Muscle of arm (tissue), 14 donors: ENCODE results near the gene ITGB2. TPM values are rescaled to one million over a fixed set of nuclear protein-coding genes. Genes with fewer than 3 reads are reported as not detected.
A peak's percentile ranks its signal among the peaks of the same experiment; 100 is the strongest.

Source experiments
- DNase-seq: peaks from one replicate; pipeline ENCODE4 v3.0.0-alpha.2; 2013
- long read RNA-seq, 11 donors: transcript quantifications; one replicate each; lab custom pipeline, GENCODE V29; 2026
- polyA plus RNA-seq, 12 donors: library from polyadenylated mRNA; unstranded; fragments of 120-200 nt; gene quantifications; one replicate each; pipeline ENCODE4 v1.2.1, GENCODE V29; 2013; ENCODE audit not compliant: insufficient read length in 12 of 12

Gene ITGB2
- polyA plus RNA-seq: 10 to 100 TPM in 5 of 12 donors, 1 to 10 TPM in 6, not detected in 1; 6.6 to 27.9 (median 9.8) TPM
- long read RNA-seq, donor 1, partial matches to known transcripts: 0 of 3 reads
- long read RNA-seq, donor 1, other reads (novel, unspliced or antisense): 0 of 3 reads
- long read RNA-seq, donor 2, partial matches to known transcripts: 0 of 5 reads
- long read RNA-seq, donor 2, other reads (novel, unspliced or antisense): 0 of 5 reads
- long read RNA-seq, donor 3, partial matches to known transcripts: 0 of 3 reads
- long read RNA-seq, donor 3, other reads (novel, unspliced or antisense): 0 of 3 reads
- long read RNA-seq, donor 4: 0 reads
- long read RNA-seq, donor 5: 0 reads
- long read RNA-seq, donor 6, partial matches to known transcripts: 47 of 48 reads
- long read RNA-seq, donor 6, other reads (novel, unspliced or antisense): 0 of 48 reads
- long read RNA-seq, donor 7, partial matches to known transcripts: 0 of 2 reads
- long read RNA-seq, donor 7, other reads (novel, unspliced or antisense): 0 of 2 reads
- long read RNA-seq, donor 8, partial matches to known transcripts: 0 of 3 reads
- long read RNA-seq, donor 8, other reads (novel, unspliced or antisense): 0 of 3 reads
- long read RNA-seq, donor 9, partial matches to known transcripts: 0 of 1 reads
- long read RNA-seq, donor 9, other reads (novel, unspliced or antisense): 0 of 1 reads
- long read RNA-seq, donor 10: 0 reads
- long read RNA-seq, donor 11, partial matches to known transcripts: 0 of 1 reads
- long read RNA-seq, donor 11, other reads (novel, unspliced or antisense): 0 of 1 reads

DNA sequence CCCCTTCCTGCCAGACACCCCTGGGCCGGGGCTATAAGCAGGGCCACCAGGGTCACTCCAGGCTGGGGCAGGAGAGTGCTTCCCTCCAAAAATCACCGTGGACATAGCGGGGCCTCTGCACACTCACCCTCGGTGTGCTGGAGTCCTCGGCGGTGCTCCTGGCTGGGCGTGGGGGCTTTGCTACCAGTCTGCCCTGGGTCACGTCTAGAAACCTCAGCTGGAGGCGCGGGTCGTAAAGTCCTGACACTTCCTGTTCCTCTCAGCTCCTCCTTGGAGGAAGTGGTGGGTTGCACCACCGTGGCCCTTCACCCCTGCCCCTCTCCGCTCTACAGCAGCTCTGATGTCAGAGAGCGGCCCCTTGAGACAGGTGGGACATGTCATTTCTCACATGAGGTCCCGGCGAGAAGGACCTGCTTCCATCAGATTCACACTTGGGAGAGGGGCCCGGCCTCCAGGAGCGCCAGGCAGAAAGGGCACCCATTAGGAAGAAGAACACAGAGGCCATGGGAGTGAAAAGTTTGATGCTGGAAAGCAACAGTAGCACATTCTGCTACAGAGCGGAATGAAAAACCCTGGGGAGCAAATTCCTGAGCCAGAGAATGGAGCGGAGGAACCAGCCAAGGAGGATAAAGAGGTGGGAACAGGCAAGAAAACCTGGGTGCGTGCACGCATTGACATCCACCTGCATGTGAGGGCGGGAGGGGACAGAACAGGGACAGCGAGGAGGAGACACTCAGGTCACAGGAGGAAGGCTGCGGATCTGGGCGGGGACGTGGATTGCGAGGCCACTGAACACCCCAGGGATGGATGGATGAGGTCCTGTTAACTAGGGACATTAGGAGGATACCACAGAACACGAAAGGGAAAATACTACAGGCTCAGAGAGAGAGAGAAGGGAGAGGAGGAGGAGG lies at the start of gene ITGB2:
Gene ITGB2, minus strand, starts transcription at position 206 of the 911 bp plus-strand sequence. CDS start 10,117 bp downstream, outside the sequence.
- no peak for DNase-seq

DNA sequence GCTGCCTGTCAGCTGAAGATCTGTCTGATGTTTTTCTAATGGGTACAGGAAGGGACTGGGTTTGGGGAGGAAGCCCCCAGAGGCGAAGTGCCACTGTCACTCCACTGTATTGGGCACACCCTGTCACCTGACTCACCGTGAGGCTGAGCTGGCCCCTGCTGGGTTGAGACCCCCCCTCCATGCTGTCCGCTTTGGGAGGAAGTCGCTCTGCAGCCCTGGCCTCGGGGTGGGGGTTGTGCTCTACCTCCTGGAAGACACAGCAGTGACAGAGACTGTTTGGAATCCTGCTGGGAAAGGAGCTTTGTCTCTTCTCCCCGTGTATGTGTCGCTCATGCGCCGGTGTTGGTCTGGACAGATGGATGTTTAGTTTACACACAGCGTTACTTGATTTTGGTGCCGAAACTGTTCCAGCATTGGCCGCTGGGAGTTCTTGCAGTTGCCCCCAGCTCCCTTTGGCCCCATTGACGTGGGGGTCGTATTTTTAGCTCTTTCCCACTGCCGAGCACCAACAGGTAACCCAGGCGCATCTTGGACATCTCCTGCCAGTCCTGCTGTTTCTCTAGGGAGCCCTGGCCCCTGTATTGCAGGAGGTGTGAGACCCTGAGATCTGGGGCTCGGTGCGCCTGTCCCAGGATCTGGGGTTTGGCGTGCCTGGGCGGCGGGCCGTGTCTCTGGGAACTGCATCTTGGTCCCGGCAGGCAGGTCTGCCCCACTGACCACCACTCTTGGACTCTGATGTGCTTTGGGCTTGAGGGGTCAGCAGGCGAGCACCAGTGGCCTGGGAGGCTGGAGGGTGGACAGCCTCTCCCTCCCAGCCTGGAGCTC lies 49.4 kb upstream of the ITGB2 start:
- DNase-seq: no peak

DNA sequence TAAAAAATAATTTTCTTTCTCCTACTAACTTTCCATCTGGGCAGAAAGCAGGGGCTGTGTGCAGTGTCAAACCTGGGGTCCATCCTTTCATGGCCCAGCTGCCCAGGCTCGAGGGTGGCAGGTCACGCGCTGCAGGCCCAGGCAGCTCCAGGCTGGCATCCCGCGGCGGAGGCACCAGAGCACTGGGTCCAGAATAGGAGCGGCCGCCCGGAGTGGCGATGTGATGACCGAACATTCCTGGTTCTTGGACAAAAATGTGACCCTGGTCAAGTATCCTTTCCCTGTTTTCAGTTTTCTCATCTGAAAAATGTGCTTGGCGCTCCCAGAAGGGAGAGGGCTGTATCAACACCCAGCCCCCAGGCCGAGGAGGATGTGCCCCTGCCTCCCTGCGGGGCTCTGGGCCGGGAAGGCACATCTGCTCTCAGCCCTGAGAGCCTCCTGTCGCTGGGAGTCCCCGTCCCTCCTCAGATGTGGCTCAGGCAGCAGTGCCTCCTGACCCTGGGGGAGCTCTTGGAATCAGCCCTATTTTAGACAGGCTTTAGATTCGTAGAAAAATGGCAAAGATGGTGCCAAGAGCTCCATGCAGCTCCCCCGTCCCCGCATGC lies 48.5 kb upstream of the ITGB2 start:
- DNase-seq: no peak

DNA sequence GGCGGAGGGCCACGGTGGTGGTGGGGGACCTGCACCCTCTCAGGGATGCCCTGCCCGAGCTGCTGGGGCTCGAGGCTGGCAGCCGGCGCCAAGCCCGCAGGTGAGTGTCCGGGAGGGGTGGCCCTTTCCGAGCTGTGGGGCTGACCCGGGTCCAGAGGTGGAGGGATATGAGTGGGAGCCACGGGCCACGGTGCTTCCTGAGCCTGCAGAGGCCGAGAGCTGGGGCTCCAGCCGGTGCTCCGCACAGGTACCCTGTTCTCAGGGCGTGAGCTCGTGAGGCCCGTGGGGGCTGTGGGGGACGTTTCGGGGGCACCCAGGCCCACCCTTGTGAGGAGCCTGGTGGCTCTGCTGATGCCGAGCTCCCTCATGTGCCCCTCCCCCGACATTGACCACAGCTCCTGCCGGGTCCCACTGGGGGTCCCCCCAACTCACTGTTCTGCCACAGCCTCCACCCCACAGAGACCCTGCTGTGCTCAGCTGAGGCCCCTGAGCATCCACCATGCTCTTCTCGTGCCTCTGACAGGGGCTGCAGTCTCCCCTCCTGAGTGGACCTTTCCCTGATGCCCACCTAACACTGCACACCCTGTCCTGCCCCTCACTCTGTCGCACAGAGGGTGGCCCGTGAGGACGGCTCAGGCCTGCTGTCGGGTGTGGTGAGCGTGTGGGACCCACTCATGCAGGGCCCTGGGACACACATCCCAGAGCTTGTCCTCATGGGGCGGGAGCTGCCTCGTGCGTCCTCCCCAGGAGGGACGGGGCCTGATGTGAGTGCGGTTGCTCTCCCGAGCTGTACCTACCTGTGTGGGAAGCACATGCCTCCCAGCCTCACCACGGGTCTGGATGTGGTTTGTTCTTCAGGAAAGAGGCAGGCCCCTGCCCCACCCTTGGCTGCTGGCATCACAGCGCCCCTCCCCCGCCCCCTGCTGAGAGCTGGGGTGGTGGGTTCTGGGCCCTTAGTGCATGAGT lies 46.7 kb upstream of the ITGB2 start:
- DNase-seq: no peak

DNA sequence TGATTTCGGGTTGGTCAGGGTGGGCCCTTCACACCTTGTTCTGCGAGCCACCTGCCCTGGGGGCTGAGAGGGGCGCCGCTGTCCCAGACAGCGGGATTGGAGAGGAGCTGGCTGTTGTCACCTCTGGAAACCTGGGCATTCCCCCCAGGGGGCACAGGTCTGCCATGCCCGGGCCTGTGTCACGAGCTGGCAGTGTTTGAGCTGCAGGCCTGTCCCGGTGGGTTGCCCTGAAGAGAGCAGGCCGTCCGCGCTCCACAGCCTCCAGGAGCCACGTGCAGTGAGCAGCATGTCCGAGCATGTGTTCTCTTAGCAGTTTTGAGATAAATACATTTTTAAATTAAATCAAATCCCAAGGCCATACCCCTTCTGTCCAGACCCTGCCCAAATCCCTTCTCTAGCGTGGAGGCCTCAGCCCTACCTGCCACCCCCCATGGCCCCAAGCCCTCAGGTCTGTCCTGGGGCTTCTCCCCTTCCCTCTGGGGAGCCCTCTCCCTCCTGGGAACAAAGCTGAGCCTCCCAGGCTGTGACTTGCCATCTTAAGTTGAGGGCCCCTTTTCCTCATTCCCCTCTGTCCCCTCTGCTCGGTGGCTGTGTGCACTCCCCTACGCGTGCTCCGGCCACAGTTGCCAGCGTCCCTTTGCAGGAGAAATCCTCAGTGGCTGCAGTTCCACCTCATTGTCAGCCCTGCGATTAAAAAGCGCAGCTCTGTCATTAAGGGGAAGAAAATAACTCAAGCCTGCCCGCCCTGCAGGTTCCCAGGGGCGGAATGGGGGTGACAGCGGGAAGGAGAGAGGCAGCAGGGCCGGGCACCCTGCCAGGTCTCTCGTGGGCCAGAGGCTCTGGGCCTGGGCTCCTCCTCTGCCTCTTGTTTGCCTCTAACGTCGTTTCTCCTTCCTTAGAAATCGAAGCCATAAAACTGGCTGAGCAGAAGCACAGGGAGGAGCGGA lies 45.7 kb upstream of the ITGB2 start:
- DNase-seq: no peak

DNA sequence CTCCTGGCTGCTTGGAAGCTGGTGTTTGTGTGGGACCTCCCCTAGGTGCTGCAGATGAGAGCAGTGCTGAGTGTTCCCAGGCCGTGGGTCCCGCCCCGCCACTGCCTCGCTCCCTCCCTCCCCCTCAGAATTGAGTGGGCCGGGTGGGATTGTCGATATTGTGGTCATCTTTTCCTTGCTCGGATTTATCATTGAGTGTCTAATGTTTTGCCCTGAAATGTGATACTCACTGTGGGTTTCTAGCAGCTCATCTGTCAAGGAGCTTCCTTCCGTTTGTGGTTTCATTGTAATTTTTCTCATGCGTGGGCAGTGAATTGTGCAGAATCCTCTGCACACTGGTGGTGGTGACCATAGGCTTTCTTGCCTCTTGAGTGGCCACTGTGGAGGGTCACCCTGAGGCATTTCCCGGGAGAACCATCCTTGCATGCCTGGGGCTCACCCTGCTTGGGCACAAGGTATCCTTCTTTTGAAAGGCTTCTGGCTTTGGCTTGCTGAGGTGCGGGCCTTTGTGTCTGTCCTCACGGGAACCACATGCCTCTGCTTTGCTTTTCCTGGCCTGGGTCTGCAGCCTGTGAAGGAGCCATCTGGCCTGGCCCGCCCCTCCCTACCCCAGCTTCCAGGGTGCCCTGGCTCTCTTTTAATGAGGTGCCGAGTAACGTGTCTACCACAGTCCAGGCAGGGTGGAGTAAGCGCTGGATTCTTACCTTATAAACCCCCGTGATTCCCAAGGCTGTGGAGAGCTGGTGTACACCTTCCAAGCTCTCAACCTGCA lies 44.7 kb upstream of the ITGB2 start:
- DNase-seq: peak; percentile 45

DNA sequence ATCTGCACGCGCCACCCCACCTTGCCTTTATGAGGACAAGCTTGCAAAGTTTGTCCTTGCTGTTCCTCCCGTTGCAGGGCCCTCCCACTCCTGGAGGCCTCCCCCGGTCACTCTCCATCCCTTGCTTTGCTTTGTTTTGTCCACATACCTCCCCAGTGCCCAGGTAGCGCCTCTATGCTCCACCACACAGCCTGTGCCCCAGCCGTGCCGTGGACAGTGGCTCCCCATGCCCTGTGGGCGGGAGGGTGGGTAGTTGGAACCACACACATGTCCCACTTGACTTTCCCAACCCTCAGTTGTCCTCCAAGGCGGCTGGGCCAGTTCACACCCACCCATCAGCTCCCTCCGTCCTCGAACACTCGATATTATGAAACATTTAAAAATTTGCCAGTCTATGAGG lies 43.7 kb upstream of the ITGB2 start:
- DNase-seq: no peak

DNA sequence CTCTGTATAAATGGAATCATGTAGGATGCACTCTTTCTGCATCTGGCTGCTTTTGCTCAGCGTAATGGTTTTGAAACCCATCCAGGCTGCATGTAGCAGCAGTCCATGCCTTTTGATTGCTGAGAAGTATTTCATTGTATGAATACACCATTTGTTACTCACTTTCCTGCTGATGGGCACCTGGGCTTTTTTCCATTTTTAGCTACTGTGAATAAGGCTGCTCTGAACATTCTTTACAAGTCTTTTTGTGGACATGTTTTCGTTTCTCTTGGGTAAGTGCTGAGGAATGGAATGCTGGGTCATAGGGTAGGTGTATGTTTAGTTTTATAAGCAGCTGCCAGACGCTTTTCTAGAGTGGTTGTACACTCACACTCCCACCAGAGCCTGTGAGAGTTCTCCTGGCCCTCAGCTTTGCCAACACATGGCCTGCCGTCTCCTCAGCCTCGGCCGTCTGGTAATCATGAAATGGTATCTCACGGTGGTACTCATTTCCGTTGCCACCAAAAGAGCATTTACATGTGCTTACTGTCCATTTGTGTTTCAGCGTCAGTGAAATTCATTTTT lies 41.8 kb upstream of the ITGB2 start:
- DNase-seq: peak; percentile 63

DNA sequence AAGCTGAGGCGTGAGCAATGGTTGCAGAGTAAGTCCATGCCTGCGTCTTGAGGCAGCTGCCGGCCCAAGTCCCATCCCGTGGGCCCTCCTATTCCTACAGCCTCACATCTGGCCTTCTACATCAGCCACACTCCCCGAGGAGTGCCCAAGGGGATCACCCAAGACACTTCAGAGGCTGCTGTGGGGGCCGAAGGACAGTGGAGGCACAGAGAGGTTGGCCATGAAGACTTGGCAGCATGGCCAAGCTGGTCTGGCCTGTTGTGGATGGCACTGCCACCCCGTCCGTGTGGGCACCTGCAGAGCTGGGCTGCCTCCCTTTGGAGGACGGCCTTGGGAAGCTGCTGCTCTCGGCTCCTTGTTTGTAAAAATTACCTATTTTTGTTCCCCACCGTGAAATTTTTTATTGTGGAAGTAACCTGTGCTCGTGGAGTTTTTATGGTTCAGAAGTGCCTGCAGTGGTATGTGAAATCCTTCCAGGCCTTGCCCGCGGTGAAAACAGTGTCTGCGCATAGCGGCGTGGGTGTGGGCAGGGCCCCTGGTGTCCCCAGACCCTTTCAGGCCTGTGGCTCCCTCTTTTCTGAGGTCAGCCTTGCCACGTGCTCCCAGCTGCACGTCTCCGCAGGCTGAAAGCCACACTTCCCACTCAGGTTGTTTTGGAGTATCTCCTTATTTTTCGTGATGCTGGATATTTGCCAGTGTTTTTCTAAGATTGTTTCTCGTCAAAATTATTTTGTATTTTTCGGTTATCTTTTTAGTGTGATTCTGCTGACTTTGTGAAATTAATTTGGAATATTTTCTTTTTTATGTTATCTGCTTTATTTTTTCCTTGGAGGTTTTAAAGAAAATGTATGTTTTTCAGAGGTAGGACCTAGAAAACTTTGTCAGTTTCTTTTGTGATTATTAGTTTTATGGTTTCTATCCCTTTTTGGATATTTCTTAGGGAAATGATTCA lies 39.7 kb upstream of the ITGB2 start:
- no peak for DNase-seq

DNA sequence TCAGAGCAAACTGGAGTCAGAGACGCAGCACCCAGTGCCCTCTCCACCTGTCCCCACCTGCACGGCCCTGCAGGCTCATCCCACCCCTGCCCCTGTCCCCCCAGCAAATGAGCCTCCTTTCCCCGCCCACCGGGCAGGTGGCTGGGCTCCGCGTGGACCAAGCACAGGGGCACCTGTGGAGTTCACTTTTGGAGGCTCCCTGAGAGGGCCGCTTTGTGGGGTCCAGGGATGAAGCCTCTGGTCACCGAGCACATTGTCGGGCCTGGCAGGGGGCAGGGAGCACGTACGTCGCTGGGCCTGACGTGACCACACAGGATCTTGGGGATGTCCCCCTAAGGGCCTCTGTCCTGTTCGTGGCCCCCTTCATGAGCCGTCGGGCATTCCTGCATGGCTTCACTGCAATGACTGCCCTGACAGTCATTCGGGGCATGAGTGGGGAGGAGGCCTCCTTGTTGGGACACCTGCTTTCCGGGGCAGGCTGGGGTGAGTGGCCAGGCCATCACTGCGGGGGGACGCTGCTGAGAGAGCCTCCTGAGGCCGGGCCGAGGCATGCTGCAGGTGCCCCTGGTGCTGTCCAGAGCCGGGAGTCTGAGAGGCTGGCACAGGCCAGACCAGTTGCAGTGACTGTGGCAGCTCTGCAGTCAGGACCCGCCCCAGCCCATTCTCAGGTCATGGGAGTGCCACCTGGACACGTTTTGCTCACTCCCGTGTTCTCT lies 38.8 kb upstream of the ITGB2 start:
- DNase-seq: no peak

DNA sequence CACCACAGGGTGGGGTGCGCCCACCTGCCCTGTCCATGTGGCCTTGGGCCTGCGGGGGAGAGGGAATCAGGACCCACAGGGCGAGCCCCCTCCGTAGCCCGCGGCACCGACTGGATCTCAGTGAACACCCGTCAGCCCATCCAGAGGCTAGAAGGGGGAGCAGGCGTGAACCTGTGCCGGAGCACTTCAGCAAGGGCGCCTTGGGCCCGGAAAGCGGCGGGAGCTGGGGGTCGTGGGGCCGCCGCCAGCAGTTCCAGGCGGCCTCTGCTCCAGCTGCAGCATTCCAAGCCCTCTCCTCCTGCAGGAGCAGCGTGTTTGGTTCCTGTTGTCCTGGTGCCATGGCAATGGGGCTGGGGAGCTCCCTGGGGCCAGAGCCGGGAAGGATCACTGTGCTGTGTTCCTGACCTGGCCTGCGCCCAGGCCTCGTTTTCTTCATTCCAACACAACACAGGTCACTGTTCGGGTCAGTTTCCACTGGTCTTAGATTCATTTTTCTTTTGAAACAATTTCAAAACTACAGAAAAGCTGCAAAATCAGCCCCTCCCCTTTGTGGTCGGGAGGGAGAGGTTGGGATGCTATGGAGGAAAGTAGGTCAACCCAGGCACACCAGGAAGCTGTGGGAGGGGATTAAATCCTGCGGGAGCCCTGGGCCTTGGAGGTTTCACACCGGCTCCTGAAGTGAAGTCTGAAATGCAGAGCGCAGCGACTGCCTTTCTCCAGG lies 37.9 kb upstream of the ITGB2 start:
- peak; percentile 96 for DNase-seq

DNA sequence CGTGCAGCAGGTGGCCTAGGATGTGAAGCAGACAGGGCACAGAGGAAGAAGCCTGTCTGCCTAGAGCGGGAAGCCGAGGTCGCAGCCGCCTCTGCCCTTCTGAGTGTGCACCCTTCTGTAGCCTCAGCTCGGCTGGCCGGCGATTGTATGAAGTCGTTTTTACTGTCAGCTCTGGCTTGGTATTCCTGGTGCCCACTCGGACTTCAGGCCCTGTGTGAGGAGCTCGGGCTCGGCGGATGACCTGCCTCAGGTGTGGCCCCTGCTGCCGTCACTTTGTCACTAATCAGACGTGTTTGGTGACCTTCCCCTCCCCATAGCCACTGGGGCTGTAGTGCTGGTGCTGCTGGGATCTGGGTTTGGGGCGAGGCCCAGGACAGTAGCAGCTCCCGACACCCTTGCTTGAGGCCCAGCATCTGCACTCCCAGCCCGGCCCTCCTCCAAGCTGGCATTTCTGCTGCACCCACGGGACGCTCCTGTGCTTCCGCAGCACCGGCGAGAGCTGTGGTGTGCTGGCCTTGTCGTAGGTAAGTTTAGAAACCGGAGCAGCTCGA lies 37.3 kb upstream of the ITGB2 start:
- no peak for DNase-seq

DNA sequence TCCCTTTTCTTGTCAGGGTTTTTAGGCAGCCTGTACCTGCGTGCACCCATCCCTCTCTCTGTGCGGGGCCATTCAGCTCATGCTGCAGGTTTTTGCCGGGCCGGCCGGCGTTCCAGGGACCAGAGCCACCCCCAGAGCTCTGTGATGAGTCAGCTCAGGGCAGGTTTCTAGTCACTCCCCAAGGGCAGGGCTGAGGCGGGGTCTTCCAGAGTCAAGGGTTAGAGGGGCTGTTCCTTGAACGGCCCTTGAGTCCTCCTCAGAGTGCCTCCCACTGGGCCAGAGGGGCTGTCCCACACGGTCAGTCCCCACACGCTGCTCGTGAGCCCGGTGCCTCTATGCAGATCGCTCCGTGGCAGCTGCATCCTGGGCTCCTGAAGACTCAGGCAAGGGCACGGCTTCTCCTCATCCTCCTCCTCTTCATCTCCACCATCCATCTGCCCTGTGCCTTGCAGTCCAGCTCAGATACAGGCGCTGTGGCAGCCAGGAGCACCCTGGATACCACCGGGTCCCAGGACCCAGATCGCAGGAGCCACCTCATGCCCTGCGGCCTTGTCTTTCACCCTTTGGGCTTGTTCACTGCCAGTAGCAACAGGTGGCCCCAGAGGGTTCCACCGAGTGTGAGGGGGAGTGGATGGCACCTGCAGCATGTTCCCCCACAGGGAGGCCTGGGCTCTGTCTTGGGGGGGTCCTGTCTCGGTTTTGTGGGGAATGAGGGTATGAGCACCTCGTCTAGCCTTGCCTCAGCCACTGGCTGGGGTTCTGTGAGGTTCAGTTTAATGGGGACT lies 36.5 kb upstream of the ITGB2 start:
- no peak for DNase-seq
